GM23338 (cell line): Measurements from ENCODE around the gene IL22RA1. TPM values are rescaled to one million over a fixed set of nuclear protein-coding genes. Genes with fewer than 3 reads are reported as not detected.

Source experiments
- ATAC-seq: fragments of 200-7000 bp; cut with Tn5 transposase; 3 replicates; pipeline ENCODE4 v1.9.1; 2020
- DNase-seq: peaks from one replicate; pipeline ENCODE4 v3.0.0-alpha.2; 2015; ENCODE audit warnings: low spot score
- H2AFZ ChIP-seq: fragments of 200-600 bp; sonication (generic); 2 replicates; pipeline ENCODE4 v1.8.0; 2016; ENCODE audit warnings: antibody characterized with exemption, mild to moderate bottlenecking, moderate library complexity
- H3F3A ChIP-seq: fragments of 200-600 bp; sonication (generic); replicated peaks from 2 replicates; pipeline ENCODE4 v1.8.0; 2017; ENCODE audit warnings: antibody characterized with exemption, mixed run types, low read depth
- H3K27ac ChIP-seq: fragments of 200-600 bp; sonication (generic); 2 replicates; pipeline ENCODE4 v1.6.1; 2016; ENCODE audit warnings: low read depth
- H3K27me3 ChIP-seq: fragments of 200-600 bp; sonication (generic); 2 replicates; pipeline ENCODE4 v1.8.0; 2016; ENCODE audit warnings: mild to moderate bottlenecking, mixed run types, moderate library complexity; ENCODE audit not compliant: insufficient read depth
- H3K36me3 ChIP-seq: fragments of 200-600 bp; sonication (generic); 2 replicates; pipeline ENCODE4 v1.8.0; 2016; ENCODE audit warnings: mild to moderate bottlenecking; ENCODE audit not compliant: insufficient read depth
- H3K4me1 ChIP-seq: fragments of 200-600 bp; sonication (generic); 2 replicates; pipeline ENCODE4 v1.8.0; 2016; ENCODE audit warnings: mild to moderate bottlenecking, moderate library complexity; ENCODE audit not compliant: insufficient read depth
- H3K4me2 ChIP-seq: fragments of 200-600 bp; sonication (generic); 2 replicates; pipeline ENCODE4 v1.7.1; 2017; ENCODE audit warnings: mixed run types
- H3K4me3 ChIP-seq: fragments of 200-600 bp; sonication (generic); 2 replicates; pipeline ENCODE4 v1.6.1; 2016; ENCODE audit warnings: mixed run types
- H3K79me2 ChIP-seq: fragments of 200-600 bp; sonication (generic); replicated peaks from 2 replicates; pipeline ENCODE4 v1.8.0; 2017; ENCODE audit warnings: mild to moderate bottlenecking; ENCODE audit not compliant: insufficient read depth
- H3K9me2 ChIP-seq: fragments of 200-600 bp; sonication (generic); 2 replicates; pipeline ENCODE4 v1.8.0; 2017; ENCODE audit not compliant: insufficient read depth
- H4K20me1 ChIP-seq: fragments of 200-600 bp; sonication (generic); replicated peaks from 2 replicates; pipeline ENCODE4 v1.8.0; 2017; ENCODE audit warnings: mild to moderate bottlenecking; ENCODE audit not compliant: insufficient read depth
- H3K27ac Mint-ChIP-seq: 2 replicates; pipeline ENCODE4 v1.8.0; 2020; ENCODE audit warnings: inconsistent platforms, mild to moderate bottlenecking, moderate library complexity, mixed read lengths
- H3K27me3 Mint-ChIP-seq: 3 replicates; pipeline ENCODE4 v1.8.0; 2022; ENCODE audit warnings: low read depth, mild to moderate bottlenecking, moderate library complexity, mixed read lengths, inconsistent platforms; ENCODE audit not compliant: insufficient read depth, poor library complexity
- H3K36me3 Mint-ChIP-seq: 3 replicates; pipeline ENCODE4 v1.8.0; 2021; ENCODE audit warnings: low read depth, mild to moderate bottlenecking, inconsistent platforms, moderate library complexity, mixed read lengths
- H3K4me1 Mint-ChIP-seq: 3 replicates; pipeline ENCODE4 v1.8.0; 2020; ENCODE audit warnings: mild to moderate bottlenecking, inconsistent platforms, mixed read lengths
- H3K4me3 Mint-ChIP-seq: 3 replicates; pipeline ENCODE4 v1.8.0; 2021; ENCODE audit warnings: moderate library complexity, mild to moderate bottlenecking, inconsistent platforms, mixed read lengths
- H3K9me3 Mint-ChIP-seq: 3 replicates; pipeline ENCODE4 v1.8.0; 2020; ENCODE audit warnings: moderate library complexity, mild to moderate bottlenecking, inconsistent platforms, mixed read lengths
- CREB1 ChIP-seq: fragments of 250-450 bp; sonication (Bioruptor Pico); IDR thresholded peaks from 2 replicates; pipeline ENCODE4 v1.5.0; 2020; ENCODE audit warnings: low read depth, mild to moderate bottlenecking, moderate library complexity
- EZH2 ChIP-seq: fragments of 200-600 bp; sonication (generic); IDR thresholded peaks from one replicate; pipeline ENCODE4 v1.8.0; 2017; ENCODE audit warnings: antibody characterized with exemption, mild to moderate bottlenecking, low read depth; ENCODE audit not compliant: unreplicated experiment
- EZH2phosphoT487 ChIP-seq: fragments of 200-600 bp; sonication (generic); IDR thresholded peaks from one replicate; pipeline ENCODE4 v1.8.1; 2018; ENCODE audit warnings: antibody characterized with exemption; ENCODE audit not compliant: unreplicated experiment
- JUNB ChIP-seq: IDR thresholded peaks from one replicate; pipeline ENCODE4 v1.6.1; 2016; ENCODE audit warnings: antibody characterized with exemption; ENCODE audit not compliant: unreplicated experiment
- NANOG ChIP-seq: IDR thresholded peaks from 2 replicates; pipeline ENCODE4 v1.6.1; 2016; ENCODE audit warnings: antibody characterized with exemption, borderline replicate concordance
- POLR2AphosphoS5 ChIP-seq: IDR thresholded peaks from 2 replicates; pipeline ENCODE4 v1.6.1; 2016; ENCODE audit warnings: antibody characterized with exemption, low read depth
- STAT1 ChIP-seq: IDR thresholded peaks from one replicate; pipeline ENCODE4 v1.6.1; 2016; ENCODE audit warnings: antibody characterized with exemption; ENCODE audit not compliant: unreplicated experiment
- ZNF114 ChIP-seq: fragments of 250-450 bp; sonication (Bioruptor Pico); IDR thresholded peaks from 2 replicates; pipeline ENCODE4 v1.5.0; 2020; ENCODE audit warnings: mild to moderate bottlenecking, moderate library complexity
- ZNF331 ChIP-seq: fragments of 250-450 bp; sonication (Bioruptor Pico); IDR thresholded peaks from 2 replicates; pipeline ENCODE4 v1.5.0; 2020; ENCODE audit warnings: low read depth, mild to moderate bottlenecking, moderate library complexity
- polyA plus RNA-seq: library from polyadenylated mRNA; unstranded; fragments of >200 nt; fragmentation: Nextera tagmentation; extraction: Ambion mirVana; gene quantifications from 2 replicates; pipeline ENCODE4 v1.2.1, GENCODE V29; 2016
- total RNA-seq: library from RNA; depleted of rRNA; stranded (reverse); fragments of >200 nt; shearing (Covaris generic); gene quantifications from 2 replicates; pipeline ENCODE4 v1.2.3, GENCODE V29; 2014
- TF ChIP-seq, protein P1 (sequence below): IDR thresholded peaks from 2 replicates; pipeline ENCODE4 v1.6.1; 2016; ENCODE audit warnings: antibody characterized with exemption
- TF ChIP-seq, protein P2 (sequence below): fragments of 250-450 bp; sonication (Bioruptor Pico); IDR thresholded peaks from 2 replicates; pipeline ENCODE4 v1.5.0; 2020; ENCODE audit warnings: mild to moderate bottlenecking, moderate library complexity
- TF ChIP-seq, protein P3 (sequence below), 2 experiments: fragments of 200-600 bp in 1 of 2; sonication (generic) in 1 of 2; conservative IDR thresholded peaks; 2 replicates each; pipeline versions ENCODE4 v1.5.1 to v1.6.1; 2016 to 2017; ENCODE audit warnings: antibody characterized with exemption in 2 of 2, low read depth in 2 of 2, mild to moderate bottlenecking in 2 of 2, moderate library complexity in 1 of 2
- TF ChIP-seq, protein P4 (sequence below): IDR thresholded peaks from one replicate; pipeline ENCODE4 v1.6.1; 2018; ENCODE audit warnings: antibody characterized with exemption; ENCODE audit not compliant: unreplicated experiment

Gene IL22RA1
- total and polyA plus RNA-seq, 2 experiments from 2014 or later, result 0.11 to 0.28 TPM

DNA sequence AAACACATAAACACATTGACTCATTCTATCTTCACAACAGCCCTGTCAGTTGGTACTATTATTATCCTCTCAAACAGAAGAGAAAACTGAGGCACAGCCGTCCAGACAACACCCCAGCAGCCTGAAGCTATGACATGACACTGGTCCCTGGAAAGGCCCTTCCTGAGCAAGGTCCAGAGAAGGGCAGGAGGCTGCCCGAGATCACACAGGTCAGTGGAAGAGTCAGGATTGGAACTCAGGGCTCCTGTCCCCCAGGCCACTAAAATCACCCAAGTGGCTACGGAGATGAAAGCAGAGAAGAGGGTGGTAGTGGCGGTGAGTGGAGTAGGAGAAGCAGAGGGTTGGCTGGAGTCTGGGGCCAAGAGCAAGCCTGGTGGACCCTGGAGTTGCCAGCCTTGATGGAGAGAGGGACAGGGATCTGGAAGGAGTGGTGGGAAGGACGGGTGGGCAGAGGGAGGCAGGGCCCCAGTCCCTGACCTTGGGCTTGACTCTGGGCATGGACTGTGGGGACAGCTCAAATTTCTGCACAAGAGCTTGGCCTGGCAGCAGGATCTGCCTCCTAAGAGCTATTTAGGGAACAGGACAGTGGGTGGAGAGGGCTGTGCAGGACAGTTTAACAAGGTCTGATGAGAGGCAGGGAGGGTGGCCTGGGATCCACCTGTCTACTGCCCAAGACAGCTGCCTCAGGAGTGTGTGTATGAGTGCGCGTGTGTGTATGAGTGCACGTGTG lies 46.8 kb downstream of the IL22RA1 start:
- no peak overlapping the region for H3K27ac Mint-ChIP-seq
- H3K36me3 ChIP-seq, result no peaks in the 10 kb centered on the region

More for the DNA sequence above, 46.8 kb downstream of the IL22RA1 start:
- Histone ChIP-seq H3K4me1 (no peaks in the 10 kb centered on the region), H4K20me1 (no peaks in the 10 kb centered on the region), H3K79me2 (no peaks in the 10 kb centered on the region), H2AFZ (no peak overlapping the region), H3K4me2 (no peak overlapping the region), H3K27me3 (no peaks in the 10 kb centered on the region), H3F3A (no peaks in the 10 kb centered on the region), H3K9me2 (no peaks in the 10 kb centered on the region), H3K27ac (no peak overlapping the region), H3K4me3 (no peak overlapping the region)
- Mint-ChIP-seq H3K36me3 (no peaks in the 10 kb centered on the region), H3K27me3 (peaks cover 12% of the 10 kb centered on the region), H3K4me1 (peaks cover 14% of the 10 kb centered on the region), H3K9me3 (no peaks in the 10 kb centered on the region), H3K4me3 (no peak overlapping the region)
- DNase-seq (no peak), ATAC-seq (no peak)
- TF ChIP-seq ZNF114 (CRISPR knock-in tag), result no peak
- no peak for TF ChIP-seq POLR2AphosphoS5
- TF ChIP-seq, protein P1, sequence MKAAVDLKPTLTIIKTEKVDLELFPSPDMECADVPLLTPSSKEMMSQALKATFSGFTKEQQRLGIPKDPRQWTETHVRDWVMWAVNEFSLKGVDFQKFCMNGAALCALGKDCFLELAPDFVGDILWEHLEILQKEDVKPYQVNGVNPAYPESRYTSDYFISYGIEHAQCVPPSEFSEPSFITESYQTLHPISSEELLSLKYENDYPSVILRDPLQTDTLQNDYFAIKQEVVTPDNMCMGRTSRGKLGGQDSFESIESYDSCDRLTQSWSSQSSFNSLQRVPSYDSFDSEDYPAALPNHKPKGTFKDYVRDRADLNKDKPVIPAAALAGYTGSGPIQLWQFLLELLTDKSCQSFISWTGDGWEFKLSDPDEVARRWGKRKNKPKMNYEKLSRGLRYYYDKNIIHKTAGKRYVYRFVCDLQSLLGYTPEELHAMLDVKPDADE, result no peak
- TF ChIP-seq, protein P2, sequence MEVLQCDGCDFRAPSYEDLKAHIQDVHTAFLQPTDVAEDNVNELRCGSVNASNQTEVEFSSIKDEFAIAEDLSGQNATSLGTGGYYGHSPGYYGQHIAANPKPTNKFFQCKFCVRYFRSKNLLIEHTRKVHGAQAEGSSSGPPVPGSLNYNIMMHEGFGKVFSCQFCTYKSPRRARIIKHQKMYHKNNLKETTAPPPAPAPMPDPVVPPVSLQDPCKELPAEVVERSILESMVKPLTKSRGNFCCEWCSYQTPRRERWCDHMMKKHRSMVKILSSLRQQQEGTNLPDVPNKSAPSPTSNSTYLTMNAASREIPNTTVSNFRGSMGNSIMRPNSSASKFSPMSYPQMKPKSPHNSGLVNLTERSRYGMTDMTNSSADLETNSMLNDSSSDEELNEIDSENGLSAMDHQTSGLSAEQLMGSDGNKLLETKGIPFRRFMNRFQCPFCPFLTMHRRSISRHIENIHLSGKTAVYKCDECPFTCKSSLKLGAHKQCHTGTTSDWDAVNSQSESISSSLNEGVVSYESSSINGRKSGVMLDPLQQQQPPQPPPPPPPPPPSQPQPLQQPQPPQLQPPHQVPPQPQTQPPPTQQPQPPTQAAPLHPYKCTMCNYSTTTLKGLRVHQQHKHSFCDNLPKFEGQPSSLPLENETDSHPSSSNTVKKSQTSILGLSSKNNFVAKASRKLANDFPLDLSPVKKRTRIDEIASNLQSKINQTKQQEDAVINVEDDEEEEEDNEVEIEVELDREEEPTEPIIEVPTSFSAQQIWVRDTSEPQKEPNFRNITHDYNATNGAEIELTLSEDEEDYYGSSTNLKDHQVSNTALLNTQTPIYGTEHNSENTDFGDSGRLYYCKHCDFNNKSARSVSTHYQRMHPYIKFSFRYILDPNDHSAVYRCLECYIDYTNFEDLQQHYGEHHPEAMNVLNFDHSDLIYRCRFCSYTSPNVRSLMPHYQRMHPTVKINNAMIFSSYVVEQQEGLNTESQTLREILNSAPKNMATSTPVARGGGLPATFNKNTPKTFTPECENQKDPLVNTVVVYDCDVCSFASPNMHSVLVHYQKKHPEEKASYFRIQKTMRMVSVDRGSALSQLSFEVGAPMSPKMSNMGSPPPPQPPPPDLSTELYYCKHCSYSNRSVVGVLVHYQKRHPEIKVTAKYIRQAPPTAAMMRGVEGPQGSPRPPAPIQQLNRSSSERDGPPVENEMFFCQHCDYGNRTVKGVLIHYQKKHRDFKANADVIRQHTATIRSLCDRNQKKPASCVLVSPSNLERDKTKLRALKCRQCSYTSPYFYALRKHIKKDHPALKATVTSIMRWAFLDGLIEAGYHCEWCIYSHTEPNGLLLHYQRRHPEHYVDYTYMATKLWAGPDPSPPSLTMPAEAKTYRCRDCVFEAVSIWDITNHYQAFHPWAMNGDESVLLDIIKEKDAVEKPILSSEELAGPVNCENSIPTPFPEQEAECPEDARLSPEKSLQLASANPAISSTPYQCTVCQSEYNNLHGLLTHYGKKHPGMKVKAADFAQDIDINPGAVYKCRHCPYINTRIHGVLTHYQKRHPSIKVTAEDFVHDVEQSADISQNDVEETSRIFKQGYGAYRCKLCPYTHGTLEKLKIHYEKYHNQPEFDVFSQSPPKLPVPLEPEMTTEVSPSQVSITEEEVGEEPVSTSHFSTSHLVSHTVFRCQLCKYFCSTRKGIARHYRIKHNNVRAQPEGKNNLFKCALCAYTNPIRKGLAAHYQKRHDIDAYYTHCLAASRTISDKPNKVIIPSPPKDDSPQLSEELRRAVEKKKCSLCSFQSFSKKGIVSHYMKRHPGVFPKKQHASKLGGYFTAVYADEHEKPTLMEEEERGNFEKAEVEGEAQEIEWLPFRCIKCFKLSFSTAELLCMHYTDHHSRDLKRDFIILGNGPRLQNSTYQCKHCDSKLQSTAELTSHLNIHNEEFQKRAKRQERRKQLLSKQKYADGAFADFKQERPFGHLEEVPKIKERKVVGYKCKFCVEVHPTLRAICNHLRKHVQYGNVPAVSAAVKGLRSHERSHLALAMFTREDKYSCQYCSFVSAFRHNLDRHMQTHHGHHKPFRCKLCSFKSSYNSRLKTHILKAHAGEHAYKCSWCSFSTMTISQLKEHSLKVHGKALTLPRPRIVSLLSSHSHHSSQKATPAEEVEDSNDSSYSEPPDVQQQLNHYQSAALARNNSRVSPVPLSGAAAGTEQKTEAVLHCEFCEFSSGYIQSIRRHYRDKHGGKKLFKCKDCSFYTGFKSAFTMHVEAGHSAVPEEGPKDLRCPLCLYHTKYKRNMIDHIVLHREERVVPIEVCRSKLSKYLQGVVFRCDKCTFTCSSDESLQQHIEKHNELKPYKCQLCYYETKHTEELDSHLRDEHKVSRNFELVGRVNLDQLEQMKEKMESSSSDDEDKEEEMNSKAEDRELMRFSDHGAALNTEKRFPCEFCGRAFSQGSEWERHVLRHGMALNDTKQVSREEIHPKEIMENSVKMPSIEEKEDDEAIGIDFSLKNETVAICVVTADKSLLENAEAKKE (CRISPR knock-in tag), result no peak
- TF ChIP-seq, protein P3, sequence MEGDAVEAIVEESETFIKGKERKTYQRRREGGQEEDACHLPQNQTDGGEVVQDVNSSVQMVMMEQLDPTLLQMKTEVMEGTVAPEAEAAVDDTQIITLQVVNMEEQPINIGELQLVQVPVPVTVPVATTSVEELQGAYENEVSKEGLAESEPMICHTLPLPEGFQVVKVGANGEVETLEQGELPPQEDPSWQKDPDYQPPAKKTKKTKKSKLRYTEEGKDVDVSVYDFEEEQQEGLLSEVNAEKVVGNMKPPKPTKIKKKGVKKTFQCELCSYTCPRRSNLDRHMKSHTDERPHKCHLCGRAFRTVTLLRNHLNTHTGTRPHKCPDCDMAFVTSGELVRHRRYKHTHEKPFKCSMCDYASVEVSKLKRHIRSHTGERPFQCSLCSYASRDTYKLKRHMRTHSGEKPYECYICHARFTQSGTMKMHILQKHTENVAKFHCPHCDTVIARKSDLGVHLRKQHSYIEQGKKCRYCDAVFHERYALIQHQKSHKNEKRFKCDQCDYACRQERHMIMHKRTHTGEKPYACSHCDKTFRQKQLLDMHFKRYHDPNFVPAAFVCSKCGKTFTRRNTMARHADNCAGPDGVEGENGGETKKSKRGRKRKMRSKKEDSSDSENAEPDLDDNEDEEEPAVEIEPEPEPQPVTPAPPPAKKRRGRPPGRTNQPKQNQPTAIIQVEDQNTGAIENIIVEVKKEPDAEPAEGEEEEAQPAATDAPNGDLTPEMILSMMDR (conservative IDR thresholded peaks at IDR 0.05; ENCODE audit: low read depth in 2 of 2), result no peak
- TF ChIP-seq NANOG, result no peak
- TF ChIP-seq ZNF331 (CRISPR knock-in tag), result no peak
- TF ChIP-seq EZH2phosphoT487, result no peak
- TF ChIP-seq EZH2, result no peak
- TF ChIP-seq, protein P4, sequence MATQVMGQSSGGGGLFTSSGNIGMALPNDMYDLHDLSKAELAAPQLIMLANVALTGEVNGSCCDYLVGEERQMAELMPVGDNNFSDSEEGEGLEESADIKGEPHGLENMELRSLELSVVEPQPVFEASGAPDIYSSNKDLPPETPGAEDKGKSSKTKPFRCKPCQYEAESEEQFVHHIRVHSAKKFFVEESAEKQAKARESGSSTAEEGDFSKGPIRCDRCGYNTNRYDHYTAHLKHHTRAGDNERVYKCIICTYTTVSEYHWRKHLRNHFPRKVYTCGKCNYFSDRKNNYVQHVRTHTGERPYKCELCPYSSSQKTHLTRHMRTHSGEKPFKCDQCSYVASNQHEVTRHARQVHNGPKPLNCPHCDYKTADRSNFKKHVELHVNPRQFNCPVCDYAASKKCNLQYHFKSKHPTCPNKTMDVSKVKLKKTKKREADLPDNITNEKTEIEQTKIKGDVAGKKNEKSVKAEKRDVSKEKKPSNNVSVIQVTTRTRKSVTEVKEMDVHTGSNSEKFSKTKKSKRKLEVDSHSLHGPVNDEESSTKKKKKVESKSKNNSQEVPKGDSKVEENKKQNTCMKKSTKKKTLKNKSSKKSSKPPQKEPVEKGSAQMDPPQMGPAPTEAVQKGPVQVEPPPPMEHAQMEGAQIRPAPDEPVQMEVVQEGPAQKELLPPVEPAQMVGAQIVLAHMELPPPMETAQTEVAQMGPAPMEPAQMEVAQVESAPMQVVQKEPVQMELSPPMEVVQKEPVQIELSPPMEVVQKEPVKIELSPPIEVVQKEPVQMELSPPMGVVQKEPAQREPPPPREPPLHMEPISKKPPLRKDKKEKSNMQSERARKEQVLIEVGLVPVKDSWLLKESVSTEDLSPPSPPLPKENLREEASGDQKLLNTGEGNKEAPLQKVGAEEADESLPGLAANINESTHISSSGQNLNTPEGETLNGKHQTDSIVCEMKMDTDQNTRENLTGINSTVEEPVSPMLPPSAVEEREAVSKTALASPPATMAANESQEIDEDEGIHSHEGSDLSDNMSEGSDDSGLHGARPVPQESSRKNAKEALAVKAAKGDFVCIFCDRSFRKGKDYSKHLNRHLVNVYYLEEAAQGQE, result no peak
- no peak for TF ChIP-seq CREB1 (CRISPR knock-in tag)
- no peak for TF ChIP-seq JUNB
- no peak for TF ChIP-seq STAT1
